ENCODE measurements around the gene POLR2L. TPM values are rescaled to one million over a fixed set of nuclear protein-coding genes. Genes with fewer than 3 reads are reported as not detected.
A peak's percentile ranks its signal among the peaks of the same experiment; 100 is the strongest.

POLR2L gene
- total RNA-seq, 1 experiment from 2014 or later, result 211 TPM

DNA sequence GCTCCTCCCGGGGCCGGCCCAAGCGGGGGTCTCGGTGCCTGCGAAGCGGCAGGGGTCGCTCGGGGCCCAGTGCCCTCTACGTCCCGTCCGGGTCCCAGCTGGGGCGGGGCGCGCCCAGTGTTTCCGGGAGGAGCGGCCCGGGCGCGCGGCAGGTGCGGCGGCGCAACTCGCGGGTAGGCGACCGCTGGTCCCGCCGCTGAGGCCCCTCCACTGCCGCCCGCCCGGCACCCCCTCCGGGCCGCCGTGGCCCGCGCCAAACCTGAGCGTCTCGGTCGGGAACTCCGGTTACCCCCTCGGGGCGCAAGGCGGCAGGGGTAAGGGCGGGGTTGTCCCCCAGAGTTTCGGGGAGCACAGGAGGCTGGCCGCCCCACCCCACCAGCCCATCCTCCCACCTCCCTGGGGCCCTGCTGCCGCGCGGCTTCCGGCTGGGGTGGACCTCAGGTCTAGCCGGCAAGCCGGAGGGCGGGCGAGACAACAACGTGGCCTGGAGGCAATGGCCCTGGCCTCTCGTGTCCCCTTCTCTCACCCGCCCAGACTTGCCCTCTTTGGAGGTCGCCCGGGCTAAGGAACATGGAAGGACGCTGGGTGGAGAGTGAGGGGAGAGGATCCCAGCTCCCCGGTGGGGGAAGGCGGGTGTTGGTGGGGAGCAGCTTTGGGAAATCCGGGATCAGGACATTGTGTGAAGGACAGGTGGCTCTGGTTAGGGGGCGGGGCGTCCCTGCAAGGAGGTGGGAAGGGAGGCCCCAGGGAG, 15.0 kb downstream of the POLR2L start:
- intact Hi-C loops (cut with micrococcal nuclease), result no loop called here
- DNase-seq (ENCODE audit: low read depth, low spot score) (no peak), ATAC-seq (peak; percentile 64)
- no TSS peak for BruUV-seq (replicated peaks)
- peak overlapping the region; percentile 89 for H3K27ac ChIP-seq (ENCODE audit: low read depth, low read length)
- no peaks in the 10 kb centered on the region for H3K9me3 ChIP-seq (ENCODE audit: control insufficient read depth in 1 of 2, insufficient read depth in 1 of 2, low read depth in 1 of 2, low read length in 2 of 2)
- no peaks in the 10 kb centered on the region for H4K20me1 ChIP-seq (ENCODE audit: insufficient read depth)
- H2AFZ ChIP-seq (ENCODE audit: low read depth, low read length, poor library complexity, severe bottlenecking), result no peak overlapping the region
- TF ChIP-seq, protein P1, sequence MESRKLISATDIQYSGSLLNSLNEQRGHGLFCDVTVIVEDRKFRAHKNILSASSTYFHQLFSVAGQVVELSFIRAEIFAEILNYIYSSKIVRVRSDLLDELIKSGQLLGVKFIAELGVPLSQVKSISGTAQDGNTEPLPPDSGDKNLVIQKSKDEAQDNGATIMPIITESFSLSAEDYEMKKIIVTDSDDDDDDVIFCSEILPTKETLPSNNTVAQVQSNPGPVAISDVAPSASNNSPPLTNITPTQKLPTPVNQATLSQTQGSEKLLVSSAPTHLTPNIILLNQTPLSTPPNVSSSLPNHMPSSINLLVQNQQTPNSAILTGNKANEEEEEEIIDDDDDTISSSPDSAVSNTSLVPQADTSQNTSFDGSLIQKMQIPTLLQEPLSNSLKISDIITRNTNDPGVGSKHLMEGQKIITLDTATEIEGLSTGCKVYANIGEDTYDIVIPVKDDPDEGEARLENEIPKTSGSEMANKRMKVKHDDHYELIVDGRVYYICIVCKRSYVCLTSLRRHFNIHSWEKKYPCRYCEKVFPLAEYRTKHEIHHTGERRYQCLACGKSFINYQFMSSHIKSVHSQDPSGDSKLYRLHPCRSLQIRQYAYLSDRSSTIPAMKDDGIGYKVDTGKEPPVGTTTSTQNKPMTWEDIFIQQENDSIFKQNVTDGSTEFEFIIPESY (IDR thresholded peaks at IDR 0.05; ENCODE audit: extremely low read depth, insufficient replicate concordance, low read length), result no peak
- no peak for TF ChIP-seq MAX (IDR thresholded peaks at IDR 0.05)
- TF ChIP-seq POLR2A (IDR thresholded peaks at IDR 0.05; ENCODE audit: borderline replicate concordance, extremely low read depth, insufficient read depth, insufficient read length), result no peak
- TF ChIP-seq ELF1 (IDR thresholded peaks at IDR 0.05; ENCODE audit: borderline replicate concordance, low read depth), result no peak
- TF ChIP-seq REST (IDR thresholded peaks at IDR 0.05; ENCODE audit: low read depth), result no peak
- no peak for TF ChIP-seq CBX3 (IDR thresholded peaks at IDR 0.05; ENCODE audit: low read depth)
- 0 out of 2 replicates have a peak, but pooled peaks have one; percentile 8 for TF ChIP-seq POLR2AphosphoS5 (IDR thresholded peaks at IDR 0.05; ENCODE audit: low read depth, low read length)
- peak; percentile 64; the same call in 1 of the 2 replicates for TF ChIP-seq ZFX (IDR thresholded peaks at IDR 0.05)
- ChIA-PET RAD21 (ENCODE audit: low non-redundant PET in 1 of 2, low total read pairs in 2 of 2, uncharacterized antibody in 2 of 2, unreplicated experiment in 2 of 2) (no interaction called here), POLR2A (interaction anchor here (1.4 to 2.3 kb wide), 2 partner anchors 8 to 18 kb away, joined by 6 to 16 read pairs; partner anchors contain the start of genes PNPLA2 and RPLP2), CTCF (no interaction called here)
- H3K4me1 ChIP-seq (ENCODE audit: control insufficient read depth in 1 of 2, insufficient read depth in 2 of 2, low read length in 2 of 2), result peaks cover 29 to 47% of the 10 kb centered on the region in 2 experiments
- peaks cover 7% of the 10 kb centered on the region; the same call in 1 of the 2 replicates for H3K79me2 ChIP-seq (ENCODE audit: insufficient read depth, low read length)
- H3K9me2 ChIP-seq (ENCODE audit: insufficient read depth), result no peaks in the 10 kb centered on the region
- H3K4me2 ChIP-seq (ENCODE audit: low read length), result peak overlapping the region; percentile 100
- H3K9ac ChIP-seq (ENCODE audit: low read length), result peak overlapping the region; percentile 76
- H3K36me3 ChIP-seq (ENCODE audit: control insufficient read depth in 1 of 2, insufficient read depth in 2 of 2, low read length in 2 of 2), result no peaks in the 10 kb centered on the region
- no peaks in the 10 kb centered on the region for H3K27me3 ChIP-seq (ENCODE audit: insufficient read depth, low read length)
- H3K4me3 ChIP-seq (replicated peaks in 1 of 2; ENCODE audit: low read depth in 1 of 2, low read length in 2 of 2), result peak overlapping the region; percentile 51 to 65
